Erythroblast (primary cell): ENCODE measurements around the gene GRM8.

Experiments used
- GATA1 ChIP-seq: IDR thresholded peaks from 2 replicates; pipeline ENCODE4 v1.6.1; 2011; ENCODE audit warnings: low read depth, mild to moderate bottlenecking, control low read depth, low read length, moderate library complexity
- POLR2A ChIP-seq: IDR thresholded peaks from 2 replicates; pipeline ENCODE4 v1.6.1; 2011; ENCODE audit warnings: mild to moderate bottlenecking, low read length

DNA sequence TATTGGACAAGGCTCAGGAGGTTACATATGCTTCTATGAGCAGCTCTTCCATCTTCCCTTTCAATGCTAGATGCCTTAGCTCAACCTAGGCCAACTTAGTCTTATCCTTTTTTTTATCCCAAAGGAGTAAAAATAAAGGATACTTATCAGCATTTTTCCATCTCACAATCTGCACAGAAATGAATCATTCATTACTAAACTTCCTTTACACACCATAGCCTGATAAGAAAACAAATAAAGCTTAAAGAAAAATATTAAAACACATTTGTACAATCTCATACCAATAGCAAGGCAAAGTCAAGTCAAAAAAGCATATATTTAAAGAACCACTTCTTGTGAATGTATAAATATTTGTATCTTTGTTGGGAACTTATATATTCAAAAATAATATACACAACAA, 407.4 kb downstream of the GRM8 start:
- no peak for TF ChIP-seq GATA1
- TF ChIP-seq POLR2A: no peak
